Choroid plexus epithelial cell (primary cell): ENCODE results near the gene LRRC61.

ENCODE experiments used
- DNase-seq: peaks from one replicate; pipeline ENCODE4 v3.0.0-alpha.2; 2010; ENCODE audit warnings: low read depth
- H3K4me3 ChIP-seq: 2 replicates; pipeline ENCODE4 v1.5.1; 2011; ENCODE audit warnings: low read depth, mild to moderate bottlenecking, control low read depth, low read length, moderate library complexity
- CTCF ChIP-seq: conservative IDR thresholded peaks from 2 replicates; pipeline ENCODE4 v1.5.1; 2011; ENCODE audit warnings: low read depth, mild to moderate bottlenecking, control low read depth, inconsistent platforms, low read length, moderate library complexity

Gene LRRC61

DNA sequence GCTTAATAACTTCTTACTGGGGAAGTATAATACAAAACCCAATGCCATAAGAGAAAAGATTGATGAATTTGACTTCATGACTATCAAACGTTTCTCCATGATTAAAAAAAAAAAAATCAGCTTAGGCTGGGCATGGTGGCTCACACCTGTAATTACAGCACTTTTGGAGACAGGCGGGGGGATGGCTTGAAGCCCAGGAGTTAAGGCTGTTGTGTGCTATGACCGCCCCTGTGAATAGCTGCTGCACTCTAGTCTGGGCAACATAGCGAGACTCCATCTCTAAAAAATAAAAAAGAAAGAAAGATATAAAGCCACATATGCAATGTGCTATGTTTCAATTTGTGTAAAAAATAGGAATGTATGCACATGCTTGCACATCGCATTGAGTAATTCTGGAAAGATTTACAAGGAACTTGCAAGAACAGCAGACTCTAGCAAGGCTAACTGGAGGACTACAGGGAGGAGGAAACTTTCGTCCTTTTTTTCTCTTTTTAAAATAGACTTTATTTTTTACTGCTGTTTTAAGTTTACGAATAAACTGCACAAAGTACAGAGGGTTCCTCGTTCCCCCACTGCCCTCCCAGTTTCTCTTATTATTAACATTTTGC is 28.5 kb downstream of the LRRC61 start:
- peak; percentile 33 for DNase-seq
- TF ChIP-seq CTCF, result no peak
- no peak overlapping the region for H3K4me3 ChIP-seq

GRCh38 chr7:150355666-150356059 is 32.5 kb downstream of the LRRC61 start:
- H3K4me3 ChIP-seq, result no peak overlapping the region
- no peak for TF ChIP-seq CTCF
- DNase-seq, result no peak

DNA sequence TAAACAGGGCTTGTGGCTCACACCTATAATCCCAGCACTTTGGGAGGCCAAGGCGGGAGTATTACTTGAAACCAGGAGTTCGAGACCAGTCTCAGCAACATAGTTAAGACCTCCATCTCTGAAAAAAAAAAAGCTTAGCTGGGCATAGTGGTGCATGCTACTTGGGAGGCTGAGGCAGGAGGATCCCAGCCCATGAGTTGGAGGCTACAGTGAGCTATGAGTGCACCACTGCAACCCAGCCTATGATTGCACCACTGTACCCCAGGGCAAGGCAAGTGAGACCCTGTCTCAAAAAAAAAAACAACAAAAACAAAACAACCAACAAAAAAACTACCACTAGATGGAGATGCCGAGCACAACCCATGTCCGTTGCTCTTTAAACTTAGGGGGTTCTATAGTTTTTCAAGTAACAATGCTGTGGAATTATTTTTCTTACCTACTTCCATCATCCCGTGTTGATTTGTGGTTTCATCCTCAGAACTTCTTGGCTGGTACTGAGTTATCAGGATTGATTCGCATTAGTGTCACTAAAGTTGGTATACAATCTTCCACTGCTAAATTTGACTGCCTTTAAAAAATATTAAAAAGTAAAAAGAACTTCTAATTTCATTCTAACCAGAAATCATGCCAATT is 33.2 kb downstream of the LRRC61 start:
- H3K4me3 ChIP-seq, result no peak overlapping the region
- peak; percentile 77 for TF ChIP-seq CTCF
- peak; percentile 57 for DNase-seq

GRCh38 chr7:150357270-150357669 is 34.1 kb downstream of the LRRC61 start:
- TF ChIP-seq CTCF, result no peak

DNA sequence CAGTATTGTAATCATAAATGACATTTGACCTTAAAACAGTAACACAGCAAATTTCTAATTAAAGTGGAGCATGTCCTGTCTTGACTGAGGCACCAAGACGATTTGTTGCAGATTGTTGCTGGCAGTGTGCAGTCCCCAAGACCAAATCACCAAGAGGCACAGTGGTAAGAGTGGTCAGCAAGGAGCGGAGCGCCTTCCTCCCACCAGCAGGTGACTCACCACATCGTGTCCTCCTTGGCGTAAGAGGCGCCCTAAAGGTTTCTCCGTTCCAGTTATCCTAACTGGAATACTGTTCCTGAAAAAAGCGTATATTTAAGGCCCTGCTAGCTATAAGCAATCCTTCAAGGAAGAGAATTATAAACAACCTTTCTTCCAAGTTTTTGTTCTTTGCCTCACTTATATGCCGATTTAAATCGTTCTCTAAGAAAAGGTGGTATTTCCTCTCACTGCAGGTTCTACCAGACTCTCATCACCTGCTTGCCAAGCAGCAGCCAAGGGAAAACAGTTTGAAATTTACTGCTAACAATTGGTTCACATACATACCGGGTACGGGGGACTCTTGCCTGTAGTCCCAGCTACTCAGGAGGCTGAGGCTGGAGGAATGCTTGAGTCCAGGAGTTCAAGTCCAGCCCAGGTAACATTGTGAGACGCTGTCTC is 34.7 kb downstream of the LRRC61 start:
- no peak overlapping the region for H3K4me3 ChIP-seq
- DNase-seq, result no peak
- no peak for TF ChIP-seq CTCF

More at GRCh38 chr7:150357270-150357669, 34.1 kb downstream of the LRRC61 start:
- H3K4me3 ChIP-seq, result no peak overlapping the region
- no peak for DNase-seq

- no peak for DNase-seq
- no peak overlapping the region for H3K4me3 ChIP-seq
- TF ChIP-seq CTCF, result no peak
Observed at GRCh38 chr7:150358433-150358832, 35.3 kb downstream of the LRRC61 start.
